GM12878 (cell line): ENCODE results near the gene GLB1L3. TPM values are rescaled to one million over a fixed set of nuclear protein-coding genes. Genes with fewer than 3 reads are reported as not detected.
A peak's percentile ranks its signal among the peaks of the same experiment; 100 is the strongest.

Source experiments
- ATF7 ChIP-seq: fragments of 450-650 bp; IDR thresholded peaks from 2 replicates; pipeline ENCODE4 v1.6.1; 2016; ENCODE audit warnings: low read depth, mild to moderate bottlenecking
- BMI1 ChIP-seq: fragments of 450-650 bp; IDR thresholded peaks from 2 replicates; pipeline ENCODE4 v1.6.1; 2016; ENCODE audit warnings: mild to moderate bottlenecking, moderate library complexity, borderline replicate concordance
- CBFB ChIP-seq: IDR thresholded peaks from 2 replicates; pipeline ENCODE4 v1.6.1; 2016; ENCODE audit warnings: antibody characterized with exemption, low read depth
- CBX3 ChIP-seq: fragments of 200-600 bp; sonication (generic); IDR thresholded peaks from 2 replicates; pipeline ENCODE4 v1.6.1; 2016; ENCODE audit warnings: low read depth, borderline replicate concordance
- CREB1 ChIP-seq: IDR thresholded peaks from 2 replicates; pipeline ENCODE4 v1.6.1; 2012; ENCODE audit warnings: low read depth, mild to moderate bottlenecking, inconsistent platforms
- EGR1 ChIP-seq, 2 experiments: IDR thresholded peaks; 1 replicate in 1 of 2; 2 replicates in 1 of 2; pipeline ENCODE4 v1.6.1; 2011 to 2012; ENCODE audit warnings: low read depth in 2 of 2, low read length in 2 of 2, borderline replicate concordance in 1 of 2, mild to moderate bottlenecking in 1 of 2, moderate library complexity in 1 of 2
- ESRRA ChIP-seq: IDR thresholded peaks from 2 replicates; pipeline ENCODE4 v1.6.1; 2012; ENCODE audit warnings: mild to moderate bottlenecking, low read length, improper control_type of control experiment
- FOS ChIP-seq: IDR thresholded peaks from 3 replicates; pipeline ENCODE4 v1.6.1; 2011; ENCODE audit warnings: borderline replicate concordance; ENCODE audit not compliant: insufficient read length; ENCODE audit errors: extremely low read depth
- HCFC1 ChIP-seq: fragments of 150-350 bp; IDR thresholded peaks from 2 replicates; pipeline ENCODE4 v1.6.1; 2014; ENCODE audit warnings: low read length
- HDAC2 ChIP-seq: fragments of 200-600 bp; sonication (generic); IDR thresholded peaks from 2 replicates; pipeline ENCODE4 v1.6.1; 2017
- LARP7 ChIP-seq: fragments of 450-650 bp; IDR thresholded peaks from 2 replicates; pipeline ENCODE4 v1.6.1; 2017; ENCODE audit warnings: mild to moderate bottlenecking
- MEF2A ChIP-seq: IDR thresholded peaks from 2 replicates; pipeline ENCODE4 v1.6.1; 2011; ENCODE audit warnings: low read depth, mild to moderate bottlenecking, low read length, moderate library complexity; ENCODE audit not compliant: insufficient read depth
- NR2F1 ChIP-seq: fragments of 450-650 bp; conservative IDR thresholded peaks from 2 replicates; pipeline ENCODE4 v1.6.1; 2017; ENCODE audit warnings: mild to moderate bottlenecking
- PAX5 ChIP-seq: IDR thresholded peaks from 2 replicates; pipeline ENCODE4 v1.6.1; 2011; ENCODE audit warnings: low read depth, low read length, borderline replicate concordance
- PAX8 ChIP-seq: fragments of 450-650 bp; IDR thresholded peaks from 2 replicates; pipeline ENCODE4 v1.6.1; 2017; ENCODE audit warnings: mild to moderate bottlenecking, moderate library complexity
- POLR2AphosphoS2 ChIP-seq: IDR thresholded peaks from 2 replicates; pipeline ENCODE4 v1.6.1; 2011; ENCODE audit warnings: low read depth, mild to moderate bottlenecking, low read length, improper control_type of control experiment, moderate library complexity
- POU2F2 ChIP-seq: IDR thresholded peaks from 3 replicates; pipeline ENCODE4 v1.6.1; 2011; ENCODE audit warnings: low read depth, mild to moderate bottlenecking, low read length, borderline replicate concordance
- RCOR1 ChIP-seq: conservative IDR thresholded peaks from 2 replicates; pipeline ENCODE4 v1.6.1; 2012; ENCODE audit warnings: low read depth, low read length, improper control_type of control experiment
- SIN3A ChIP-seq: IDR thresholded peaks from 2 replicates; pipeline ENCODE4 v1.6.1; 2012; ENCODE audit warnings: low read depth, low read length, improper control_type of control experiment
- SMAD5 ChIP-seq: IDR thresholded peaks from 2 replicates; pipeline ENCODE4 v1.6.1; 2016; ENCODE audit warnings: antibody characterized with exemption, low read depth
- SMC3 ChIP-seq: IDR thresholded peaks from 2 replicates; pipeline ENCODE4 v1.6.1; 2011; ENCODE audit warnings: low read length, improper control_type of control experiment, borderline replicate concordance
- SREBF1 ChIP-seq: IDR thresholded peaks from 2 replicates; pipeline ENCODE4 v1.6.1; 2012; ENCODE audit warnings: mild to moderate bottlenecking, low read length
- STAT1 ChIP-seq: fragments of 450-650 bp; conservative IDR thresholded peaks from 2 replicates; pipeline ENCODE4 v1.6.1; 2014; ENCODE audit warnings: antibody characterized with exemption, mild to moderate bottlenecking
- SUZ12 ChIP-seq: fragments of 200-600 bp; sonication (generic); IDR thresholded peaks from one replicate; pipeline ENCODE4 v1.6.1; 2018; ENCODE audit warnings: antibody characterized with exemption, mild to moderate bottlenecking; ENCODE audit not compliant: unreplicated experiment
- TARDBP ChIP-seq: IDR thresholded peaks from 2 replicates; pipeline ENCODE4 v1.6.1; 2016; ENCODE audit warnings: borderline replicate concordance
- TBL1XR1 ChIP-seq: IDR thresholded peaks from 2 replicates; pipeline ENCODE4 v1.6.1; 2012; ENCODE audit warnings: low read depth, low read length, improper control_type of control experiment
- TCF12 ChIP-seq: IDR thresholded peaks from 2 replicates; pipeline ENCODE4 v1.6.1; 2011; ENCODE audit warnings: low read depth, mild to moderate bottlenecking, low read length
- ZSCAN29 ChIP-seq: fragments of 450-650 bp; IDR thresholded peaks from 2 replicates; pipeline ENCODE4 v1.6.1; 2017; ENCODE audit warnings: mild to moderate bottlenecking, moderate library complexity
- polyA plus RNA-seq, 11 experiments: library from polyadenylated mRNA; depleted of rRNA in 4 of 11; unstranded in 6 of 11; stranded (reverse) in 5 of 11; fragments of >200 nt; fragmentation: Nextera tagmentation in 4 of 11; fragmentation: Illumina TruSeq in 1 of 11; extraction: Ambion mirVana in 4 of 11; extraction: Trizol in 1 of 11; gene quantifications; 1 replicate in 1 of 11; 2 replicates in 10 of 11; pipeline versions ENCODE4 v1.2.1 to v1.2.3, GENCODE V29; 2011 to 2016; ENCODE audit warnings: inconsistent platforms in 2 of 11, missing spikeins in 2 of 11, low read depth in 1 of 11
- total RNA-seq, 4 experiments: library from RNA; depleted of rRNA in 3 of 4; stranded (reverse); fragments of >200 nt in 3 of 4; fragmentation: Illumina TruSeq in 1 of 4; extraction: Trizol in 1 of 4; gene quantifications; 2 replicates each; pipeline versions ENCODE4 v1.2.1 to v1.2.3, GENCODE V29; 2013 to 2021
- TF ChIP-seq, protein P1 (sequence below): fragments of 450-650 bp; IDR thresholded peaks from 2 replicates; pipeline ENCODE4 v1.6.1; 2017; ENCODE audit warnings: mild to moderate bottlenecking, low read depth, inconsistent platforms; ENCODE audit not compliant: poor library complexity, severe bottlenecking
- TF ChIP-seq, protein P2 (sequence below): fragments of 450-650 bp; IDR thresholded peaks from 2 replicates; pipeline ENCODE4 v1.6.1; 2016; ENCODE audit warnings: mild to moderate bottlenecking

The GLB1L3 gene
- total and polyA plus RNA-seq, 10 of the 15 experiments (the other 5 are each of a cell fraction or from before 2014, with no cell fraction given): 0.53 to 2.9 (median 1.9) TPM; not detected in 1

- TF ChIP-seq, protein P1, sequence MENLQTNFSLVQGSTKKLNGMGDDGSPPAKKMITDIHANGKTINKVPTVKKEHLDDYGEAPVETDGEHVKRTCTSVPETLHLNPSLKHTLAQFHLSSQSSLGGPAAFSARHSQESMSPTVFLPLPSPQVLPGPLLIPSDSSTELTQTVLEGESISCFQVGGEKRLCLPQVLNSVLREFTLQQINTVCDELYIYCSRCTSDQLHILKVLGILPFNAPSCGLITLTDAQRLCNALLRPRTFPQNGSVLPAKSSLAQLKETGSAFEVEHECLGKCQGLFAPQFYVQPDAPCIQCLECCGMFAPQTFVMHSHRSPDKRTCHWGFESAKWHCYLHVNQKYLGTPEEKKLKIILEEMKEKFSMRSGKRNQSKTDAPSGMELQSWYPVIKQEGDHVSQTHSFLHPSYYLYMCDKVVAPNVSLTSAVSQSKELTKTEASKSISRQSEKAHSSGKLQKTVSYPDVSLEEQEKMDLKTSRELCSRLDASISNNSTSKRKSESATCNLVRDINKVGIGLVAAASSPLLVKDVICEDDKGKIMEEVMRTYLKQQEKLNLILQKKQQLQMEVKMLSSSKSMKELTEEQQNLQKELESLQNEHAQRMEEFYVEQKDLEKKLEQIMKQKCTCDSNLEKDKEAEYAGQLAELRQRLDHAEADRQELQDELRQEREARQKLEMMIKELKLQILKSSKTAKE: no peak
- TF ChIP-seq LARP7: peak; percentile 47; the same call in 1 of the 2 replicates
- no peak for TF ChIP-seq ESRRA
- TF ChIP-seq ATF7: peak; percentile 25; the same call in 1 of the 2 replicates
- no peak for TF ChIP-seq SUZ12
- TF ChIP-seq CBX3: no peak
- 0 out of 2 replicates have a peak, but pooled peaks have one; percentile 17 for TF ChIP-seq CBFB
- 0 out of 2 replicates have a peak, but pooled peaks have one; percentile 46 for TF ChIP-seq TCF12
- TF ChIP-seq, protein P2, sequence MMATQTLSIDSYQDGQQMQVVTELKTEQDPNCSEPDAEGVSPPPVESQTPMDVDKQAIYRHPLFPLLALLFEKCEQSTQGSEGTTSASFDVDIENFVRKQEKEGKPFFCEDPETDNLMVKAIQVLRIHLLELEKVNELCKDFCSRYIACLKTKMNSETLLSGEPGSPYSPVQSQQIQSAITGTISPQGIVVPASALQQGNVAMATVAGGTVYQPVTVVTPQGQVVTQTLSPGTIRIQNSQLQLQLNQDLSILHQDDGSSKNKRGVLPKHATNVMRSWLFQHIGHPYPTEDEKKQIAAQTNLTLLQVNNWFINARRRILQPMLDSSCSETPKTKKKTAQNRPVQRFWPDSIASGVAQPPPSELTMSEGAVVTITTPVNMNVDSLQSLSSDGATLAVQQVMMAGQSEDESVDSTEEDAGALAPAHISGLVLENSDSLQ: no peak; the same call in 1 of the 2 replicates
- TF ChIP-seq MEF2A: no peak
- no peak for TF ChIP-seq BMI1
- no peak for TF ChIP-seq SMAD5
- TF ChIP-seq PAX8: no peak
- TF ChIP-seq HDAC2: no peak
- no peak for TF ChIP-seq ZSCAN29
- TF ChIP-seq HCFC1: peak; percentile 98
- TF ChIP-seq EGR1 (IDR thresholded peaks at IDR 0.05; ENCODE audit: borderline replicate concordance in 1 of 2, low read depth in 2 of 2, low read length in 2 of 2): peak; percentile 45 to 86
- peak; percentile 82 for TF ChIP-seq NR2F1
- TF ChIP-seq TARDBP: peak; percentile 93; the same call in 1 of the 2 replicates
- no peak for TF ChIP-seq POU2F2
- TF ChIP-seq TBL1XR1: peak; percentile 55; the same call in 1 of the 2 replicates
- peak; percentile 75; the same call in 1 of the 2 replicates for TF ChIP-seq CREB1
- TF ChIP-seq FOS: no peak
- TF ChIP-seq SIN3A: peak; percentile 71; the same call in 1 of the 2 replicates
- TF ChIP-seq POLR2AphosphoS2: peak; percentile 70; the same call in 1 of the 2 replicates
- no peak for TF ChIP-seq STAT1
- no peak for TF ChIP-seq PAX5
- 0 out of 2 replicates have a peak, but pooled peaks have one; percentile 62 for TF ChIP-seq RCOR1
- peak; percentile 90 for TF ChIP-seq SREBF1
- TF ChIP-seq SMC3: no peak
Observed at GRCh38 chr11:134253188-134253993, 22.8 kb upstream of the GLB1L3 start, which contains the start of the genes ACAD8 and THYN1 (continued).
